ENCODE results near the gene RASGRP4. TPM values are rescaled to one million over a fixed set of nuclear protein-coding genes. Genes with fewer than 3 reads are reported as not detected.

Gene RASGRP4
- total and polyA plus RNA-seq, 10 of the 15 experiments (the other 5 are each of a cell fraction or from before 2014, with no cell fraction given), result 0.24 to 7.4 (median 3.3) TPM

DNA sequence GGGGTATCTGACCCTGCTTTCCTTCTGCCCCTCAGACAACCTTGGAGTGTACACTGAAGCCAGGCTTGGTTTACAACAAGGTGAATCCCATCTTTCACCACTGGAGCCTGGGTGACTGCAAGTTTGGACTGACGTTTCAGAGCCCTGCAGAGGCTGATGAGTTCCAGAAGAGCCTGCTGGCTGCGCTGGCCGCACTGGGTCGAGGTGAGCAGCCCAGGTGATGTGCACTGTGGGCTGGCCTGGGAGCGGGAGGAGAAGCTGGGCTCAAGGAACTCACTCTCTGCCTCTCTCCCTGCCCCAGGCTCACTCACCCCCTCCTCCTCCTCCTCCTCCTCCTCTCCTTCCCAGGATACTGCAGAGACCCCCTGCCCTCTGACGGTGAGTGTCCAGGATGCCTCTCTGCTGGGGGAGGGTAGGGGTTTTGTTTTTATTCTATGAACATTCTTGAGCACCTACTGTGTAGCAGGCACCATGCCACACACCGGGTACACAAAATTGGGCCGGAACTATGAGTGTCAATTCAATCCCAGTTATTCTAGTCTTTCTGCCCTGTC, 34.0 kb downstream of the RASGRP4 start:
- Histone ChIP-seq H3K79me2 (ENCODE audit: control insufficient read depth, insufficient read depth, low read length) (no peaks in the 10 kb centered on the region), H3K9ac (ENCODE audit: control insufficient read depth, insufficient read depth, low read length) (no peak overlapping the region), H3K9me3 (replicated peaks; ENCODE audit: control insufficient read depth, insufficient read depth, low read length) (no peaks in the 10 kb centered on the region), H3K36me3 (ENCODE audit: control insufficient read depth in 2 of 2, insufficient read depth in 2 of 2, low read length in 1 of 2) (no peaks in the 10 kb centered on the region), H3K4me3 (no peak overlapping the region), H3K4me1 (ENCODE audit: control insufficient read depth, insufficient read depth, low read length) (peaks cover 12% of the 10 kb centered on the region), H3K27me3 (replicated peaks in 1 of 2; ENCODE audit: control insufficient read depth in 2 of 2, insufficient read depth in 2 of 2, low read length in 1 of 2) (peaks cover 2 to 5% of the 10 kb centered on the region in 2 experiments; a peak in 3 of 4 replicates), H2AFZ (ENCODE audit: control insufficient read depth, low read depth, low read length) (no peak overlapping the region), H4K20me1 (ENCODE audit: control insufficient read depth, insufficient read depth) (no peaks in the 10 kb centered on the region; the same call in 1 of the 2 replicates), H3K27ac (ENCODE audit: control insufficient read depth, insufficient read depth) (no peak overlapping the region), H3K4me2 (ENCODE audit: control insufficient read depth, insufficient read depth) (no peak overlapping the region)
- TF ChIP-seq NR2C2 (IDR thresholded peaks at IDR 0.05; ENCODE audit: borderline replicate concordance, control insufficient read depth, insufficient read length, low read depth) (no peak), RFX5 (IDR thresholded peaks at IDR 0.05; ENCODE audit: low read depth, low read length) (no peak), BRCA1 (IDR thresholded peaks at IDR 0.05; ENCODE audit: low read depth, low read length) (no peak), MYB (IDR thresholded peaks at IDR 0.05; ENCODE audit: borderline replicate concordance, low read depth, low read length) (no peak), NFYB (IDR thresholded peaks at IDR 0.05; ENCODE audit: insufficient read depth, low read depth, low read length) (no peak), PAX8 (IDR thresholded peaks at IDR 0.05) (no peak), IRF5 (IDR thresholded peaks at IDR 0.05; ENCODE audit: borderline replicate concordance) (no peak), RELB (IDR thresholded peaks at IDR 0.05; ENCODE audit: low read depth) (no peak), JUND (IDR thresholded peaks at IDR 0.05; ENCODE audit: low read depth, low read length) (no peak), HCFC1 (IDR thresholded peaks at IDR 0.05; ENCODE audit: low read length) (no peak)
- TF ChIP-seq, protein P1, sequence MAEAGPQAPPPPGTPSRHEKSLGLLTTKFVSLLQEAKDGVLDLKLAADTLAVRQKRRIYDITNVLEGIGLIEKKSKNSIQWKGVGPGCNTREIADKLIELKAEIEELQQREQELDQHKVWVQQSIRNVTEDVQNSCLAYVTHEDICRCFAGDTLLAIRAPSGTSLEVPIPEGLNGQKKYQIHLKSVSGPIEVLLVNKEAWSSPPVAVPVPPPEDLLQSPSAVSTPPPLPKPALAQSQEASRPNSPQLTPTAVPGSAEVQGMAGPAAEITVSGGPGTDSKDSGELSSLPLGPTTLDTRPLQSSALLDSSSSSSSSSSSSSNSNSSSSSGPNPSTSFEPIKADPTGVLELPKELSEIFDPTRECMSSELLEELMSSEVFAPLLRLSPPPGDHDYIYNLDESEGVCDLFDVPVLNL (IDR thresholded peaks at IDR 0.05; ENCODE audit: low read depth, low read length), result no peak
- TF ChIP-seq, protein P2, sequence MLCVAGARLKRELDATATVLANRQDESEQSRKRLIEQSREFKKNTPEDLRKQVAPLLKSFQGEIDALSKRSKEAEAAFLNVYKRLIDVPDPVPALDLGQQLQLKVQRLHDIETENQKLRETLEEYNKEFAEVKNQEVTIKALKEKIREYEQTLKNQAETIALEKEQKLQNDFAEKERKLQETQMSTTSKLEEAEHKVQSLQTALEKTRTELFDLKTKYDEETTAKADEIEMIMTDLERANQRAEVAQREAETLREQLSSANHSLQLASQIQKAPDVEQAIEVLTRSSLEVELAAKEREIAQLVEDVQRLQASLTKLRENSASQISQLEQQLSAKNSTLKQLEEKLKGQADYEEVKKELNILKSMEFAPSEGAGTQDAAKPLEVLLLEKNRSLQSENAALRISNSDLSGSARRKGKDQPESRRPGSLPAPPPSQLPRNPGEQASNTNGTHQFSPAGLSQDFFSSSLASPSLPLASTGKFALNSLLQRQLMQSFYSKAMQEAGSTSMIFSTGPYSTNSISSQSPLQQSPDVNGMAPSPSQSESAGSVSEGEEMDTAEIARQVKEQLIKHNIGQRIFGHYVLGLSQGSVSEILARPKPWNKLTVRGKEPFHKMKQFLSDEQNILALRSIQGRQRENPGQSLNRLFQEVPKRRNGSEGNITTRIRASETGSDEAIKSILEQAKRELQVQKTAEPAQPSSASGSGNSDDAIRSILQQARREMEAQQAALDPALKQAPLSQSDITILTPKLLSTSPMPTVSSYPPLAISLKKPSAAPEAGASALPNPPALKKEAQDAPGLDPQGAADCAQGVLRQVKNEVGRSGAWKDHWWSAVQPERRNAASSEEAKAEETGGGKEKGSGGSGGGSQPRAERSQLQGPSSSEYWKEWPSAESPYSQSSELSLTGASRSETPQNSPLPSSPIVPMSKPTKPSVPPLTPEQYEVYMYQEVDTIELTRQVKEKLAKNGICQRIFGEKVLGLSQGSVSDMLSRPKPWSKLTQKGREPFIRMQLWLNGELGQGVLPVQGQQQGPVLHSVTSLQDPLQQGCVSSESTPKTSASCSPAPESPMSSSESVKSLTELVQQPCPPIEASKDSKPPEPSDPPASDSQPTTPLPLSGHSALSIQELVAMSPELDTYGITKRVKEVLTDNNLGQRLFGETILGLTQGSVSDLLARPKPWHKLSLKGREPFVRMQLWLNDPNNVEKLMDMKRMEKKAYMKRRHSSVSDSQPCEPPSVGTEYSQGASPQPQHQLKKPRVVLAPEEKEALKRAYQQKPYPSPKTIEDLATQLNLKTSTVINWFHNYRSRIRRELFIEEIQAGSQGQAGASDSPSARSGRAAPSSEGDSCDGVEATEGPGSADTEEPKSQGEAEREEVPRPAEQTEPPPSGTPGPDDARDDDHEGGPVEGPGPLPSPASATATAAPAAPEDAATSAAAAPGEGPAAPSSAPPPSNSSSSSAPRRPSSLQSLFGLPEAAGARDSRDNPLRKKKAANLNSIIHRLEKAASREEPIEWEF (IDR thresholded peaks at IDR 0.05; ENCODE audit: insufficient replicate concordance, low read depth, low read length), result no peak
- intact Hi-C loops (cut with micrococcal nuclease; ENCODE audit: unreplicated experiment) (no loop called here), in situ Hi-C loops (cut with MboI) (no loop called here)
- SMC1A ChIA-PET (ENCODE audit: uncharacterized antibody, unreplicated experiment), result no interaction called here
- RAD21 ChIA-PET (ENCODE audit: unreplicated experiment), result no interaction called here
- FAIRE-seq (no peak), DNase-seq (ENCODE audit: low read depth, low spot score) (no peak), ATAC-seq (no peak)
- BruUV-seq (replicated peaks), result no TSS peak
- POLR2A ChIA-PET, result no interaction called here
- WGBS (ENCODE audit: insufficient coverage, insufficient replicate concordance, low lambda C conversion rate, missing lambda C conversion rate), result 42% methylated on average over 8 of the region's 8 CpGs
- CTCF ChIA-PET, result no interaction called here

Measured in GM12878 (cell line).